AG04450 (cell line): ENCODE measurements around the gene GABBR2. TPM values are rescaled to one million over a fixed set of nuclear protein-coding genes. Genes with fewer than 3 reads are reported as not detected.

Source experiments
- CTCF ChIA-PET: fragments of 300-600, 350-600 bp; formaldehyde crosslinking; extraction: SDS; loops from one replicate; lab custom pipeline; 2022; ENCODE audit warnings: antibody characterized with exemption, inconsistent platforms; lab: Charles Lee
- POLR2A ChIA-PET: fragments of 350-600 bp; formaldehyde crosslinking; extraction: SDS; loops from one replicate; lab custom pipeline; 2021; ENCODE audit warnings: antibody characterized with exemption, inconsistent platforms; lab: Yijun Ruan, JAX
- DNase-seq: peaks from one replicate; pipeline ENCODE4 v3.0.0-alpha.2; 2011; ENCODE audit warnings: low read depth, low spot score
- H3K27ac ChIP-seq: one replicate; pipeline ENCODE4 v1.5.1; 2012; ENCODE audit warnings: low read depth, low read length, control low read depth
- H3K27me3 ChIP-seq: one replicate; pipeline ENCODE4 v1.6.0; 2012; ENCODE audit warnings: low read length; ENCODE audit not compliant: control insufficient read depth, insufficient read depth
- H3K4me3 ChIP-seq: 2 replicates; pipeline ENCODE4 v1.5.1; 2011; ENCODE audit warnings: mild to moderate bottlenecking, low read depth, low read length, control low read depth
- H3K9me3 ChIP-seq: 2 replicates; pipeline ENCODE4 v1.5.1; 2012; ENCODE audit warnings: low read length; ENCODE audit not compliant: control insufficient read depth, insufficient read depth
- CTCF ChIP-seq: IDR thresholded peaks from 2 replicates; pipeline ENCODE4 v1.5.1; 2011; ENCODE audit warnings: low read depth, low read length, control low read depth, inconsistent platforms
- polyA plus RNA-seq: library from polyadenylated mRNA; depleted of rRNA; stranded (reverse); fragments of >200 nt; gene quantifications from 2 replicates; pipeline ENCODE4 v1.2.3, GENCODE V29; 2011

Gene GABBR2
- polyA plus RNA-seq, 1 experiment = 2.4 TPM

- H3K27ac ChIP-seq = no peak overlapping the region
- CTCF ChIA-PET = no interaction called here
Measured at GRCh38 chr9:98438666-98439065, 270.1 kb downstream of the GABBR2 start.

GRCh38 chr9:98437458-98438034 is 271.2 kb downstream of the GABBR2 start:
- DNase-seq = no peak
- H3K4me3 ChIP-seq = no peak overlapping the region
- ChIA-PET CTCF (no interaction called here), POLR2A (no interaction called here)
- no peaks in the 10 kb centered on the region for H3K9me3 ChIP-seq
- H3K27me3 ChIP-seq = peaks cover 10% of the 10 kb centered on the region
- no peak for TF ChIP-seq CTCF
- H3K27ac ChIP-seq = no peak overlapping the region

More at GRCh38 chr9:98438666-98439065, 270.1 kb downstream of the GABBR2 start:
- H3K9me3 ChIP-seq = no peaks in the 10 kb centered on the region
- POLR2A ChIA-PET = no interaction called here
- no peak for DNase-seq
- H3K27me3 ChIP-seq = peaks cover 10% of the 10 kb centered on the region
- no peak overlapping the region for H3K4me3 ChIP-seq
- TF ChIP-seq CTCF = no peak

GRCh38 chr9:98432960-98433359 is 275.8 kb downstream of the GABBR2 start:
- DNase-seq = no peak
- CTCF ChIA-PET = no interaction called here
- POLR2A ChIA-PET = no interaction called here
- H3K4me3 ChIP-seq = no peak overlapping the region
- no peaks in the 10 kb centered on the region; the same call in 1 of the 2 replicates for H3K9me3 ChIP-seq
- TF ChIP-seq CTCF = no peak
- peaks cover 3% of the 10 kb centered on the region for H3K27me3 ChIP-seq
- no peak overlapping the region for H3K27ac ChIP-seq

- POLR2A ChIA-PET = no interaction called here
- CTCF ChIA-PET = no interaction called here
- Histone ChIP-seq H3K9me3 (no peaks in the 10 kb centered on the region; the same call in 1 of the 2 replicates), H3K27me3 (peaks cover 3% of the 10 kb centered on the region), H3K27ac (no peak overlapping the region), H3K4me3 (no peak overlapping the region)
- no peak for TF ChIP-seq CTCF
- DNase-seq = no peak
Measured at GRCh38 chr9:98432134-98432533, 276.6 kb downstream of the GABBR2 start.

- no peak overlapping the region for H3K27ac ChIP-seq
- POLR2A ChIA-PET = no interaction called here
- no peak for DNase-seq
- H3K4me3 ChIP-seq = no peak overlapping the region
- H3K27me3 ChIP-seq = peaks cover 3% of the 10 kb centered on the region
- CTCF ChIA-PET = interaction anchor here (1.1 to 1.4 kb wide), 2 partner anchors 21 to 344 kb away, joined by 4 to 7 read pairs; no protein-coding TSS in a partner anchor
- no peak for TF ChIP-seq CTCF
- H3K9me3 ChIP-seq = no peaks in the 10 kb centered on the region; the same call in 1 of the 2 replicates
Measured at GRCh38 chr9:98430535-98431292, 278.0 kb downstream of the GABBR2 start.
